Tibial artery (tissue), 4 donors: ENCODE measurements around the gene KRT74.

Experiments used
- DNase-seq, 2 donors: peaks; one replicate each; pipeline ENCODE4 v3.0.0-alpha.2; 2019
- H3K27ac ChIP-seq, 2 donors: fragments of 200-600 bp; sonication (generic) in 1 of 2; 1 replicate in 1 of 2; 2 replicates in 1 of 2; pipeline ENCODE4 v1.5.1; 2018 to 2019; ENCODE audit warnings: mild to moderate bottlenecking in 1 of 2
- H3K27me3 ChIP-seq, 2 donors: fragments of 200-600 bp; sonication (generic) in 1 of 2; one replicate each; pipeline versions ENCODE4 v1.5.1 to v1.6.0; 2016 to 2019
- H3K36me3 ChIP-seq, 3 donors: fragments of 200-600 bp; sonication (generic) in 2 of 3; one replicate each; pipeline ENCODE4 v1.5.1; 2016 to 2019; ENCODE audit warnings: mild to moderate bottlenecking in 2 of 3
- H3K4me1 ChIP-seq, 4 donors: fragments of 200-600 bp; sonication (generic) in 2 of 4; 1 replicate in 3 of 4; 2 replicates in 1 of 4; pipeline ENCODE4 v1.5.1; 2016 to 2019
- H3K4me3 ChIP-seq, 2 donors: fragments of 200-600 bp; sonication (generic) in 1 of 2; 1 replicate in 1 of 2; 2 replicates in 1 of 2; pipeline ENCODE4 v1.5.1; 2018 to 2019; ENCODE audit warnings: mild to moderate bottlenecking in 2 of 2
- H3K9me3 ChIP-seq, 3 donors: fragments of 200-600 bp; sonication (generic) in 1 of 3; one replicate each; pipeline ENCODE4 v1.5.1; 2016 to 2019
- intact Hi-C: fragments of 100-400 bp; cut with DNase I; formaldehyde crosslinking; loops from one replicate; pipeline ENCODE4 v1.15.0; 2023; ENCODE audit warnings: low total_unique reads
- TF ChIP-seq, protein P1 (sequence below), 2 experiments: fragments of 200-600 bp in 1 of 2; fragments of 450-650 bp in 1 of 2; IDR thresholded peaks; one replicate each; pipeline ENCODE4 v1.5.1; 2017 to 2019; ENCODE audit warnings: antibody characterized with exemption in 2 of 2, mild to moderate bottlenecking in 1 of 2, moderate library complexity in 1 of 2

The KRT74 gene

DNA sequence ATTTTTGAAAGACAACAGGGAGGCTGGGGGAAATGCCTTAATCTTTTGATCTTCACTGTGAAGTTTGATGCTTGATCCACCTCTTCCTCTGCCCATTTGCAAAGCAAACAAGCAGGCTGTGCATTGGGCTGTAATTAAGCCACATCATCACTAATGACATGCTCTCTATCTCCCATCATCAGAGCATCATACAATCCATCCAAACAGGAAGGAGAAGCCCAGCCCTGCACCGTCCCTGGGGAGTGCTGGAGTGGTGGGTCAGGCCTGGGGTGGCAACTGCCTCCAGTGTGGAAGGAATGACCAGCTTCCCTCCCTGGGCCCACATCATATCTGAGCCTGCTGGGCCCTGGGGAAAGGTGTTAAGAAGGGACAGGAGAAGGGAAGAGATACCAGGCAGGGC is 6.9 kb upstream of the KRT74 start:
- no peak overlapping the region for H3K4me3 ChIP-seq
- H3K27me3 ChIP-seq: peaks cover 0 to 4% of the 10 kb centered on the region in 2 donors
- H3K4me1 ChIP-seq: no peaks in the 10 kb centered on the region
- DNase-seq: peak in 1 of 2 donors; percentile 37
- TF ChIP-seq, protein P1, sequence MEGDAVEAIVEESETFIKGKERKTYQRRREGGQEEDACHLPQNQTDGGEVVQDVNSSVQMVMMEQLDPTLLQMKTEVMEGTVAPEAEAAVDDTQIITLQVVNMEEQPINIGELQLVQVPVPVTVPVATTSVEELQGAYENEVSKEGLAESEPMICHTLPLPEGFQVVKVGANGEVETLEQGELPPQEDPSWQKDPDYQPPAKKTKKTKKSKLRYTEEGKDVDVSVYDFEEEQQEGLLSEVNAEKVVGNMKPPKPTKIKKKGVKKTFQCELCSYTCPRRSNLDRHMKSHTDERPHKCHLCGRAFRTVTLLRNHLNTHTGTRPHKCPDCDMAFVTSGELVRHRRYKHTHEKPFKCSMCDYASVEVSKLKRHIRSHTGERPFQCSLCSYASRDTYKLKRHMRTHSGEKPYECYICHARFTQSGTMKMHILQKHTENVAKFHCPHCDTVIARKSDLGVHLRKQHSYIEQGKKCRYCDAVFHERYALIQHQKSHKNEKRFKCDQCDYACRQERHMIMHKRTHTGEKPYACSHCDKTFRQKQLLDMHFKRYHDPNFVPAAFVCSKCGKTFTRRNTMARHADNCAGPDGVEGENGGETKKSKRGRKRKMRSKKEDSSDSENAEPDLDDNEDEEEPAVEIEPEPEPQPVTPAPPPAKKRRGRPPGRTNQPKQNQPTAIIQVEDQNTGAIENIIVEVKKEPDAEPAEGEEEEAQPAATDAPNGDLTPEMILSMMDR (IDR thresholded peaks at IDR 0.05): no peak
- H3K9me3 ChIP-seq: no peaks in the 10 kb centered on the region
- H3K36me3 ChIP-seq: no peaks in the 10 kb centered on the region
- no peak overlapping the region for H3K27ac ChIP-seq
- intact Hi-C loops: loop anchor here (10.0 kb wide), 2 partner anchors 196 to 436 kb away; partner anchors contain the start of gene KRT84

DNA sequence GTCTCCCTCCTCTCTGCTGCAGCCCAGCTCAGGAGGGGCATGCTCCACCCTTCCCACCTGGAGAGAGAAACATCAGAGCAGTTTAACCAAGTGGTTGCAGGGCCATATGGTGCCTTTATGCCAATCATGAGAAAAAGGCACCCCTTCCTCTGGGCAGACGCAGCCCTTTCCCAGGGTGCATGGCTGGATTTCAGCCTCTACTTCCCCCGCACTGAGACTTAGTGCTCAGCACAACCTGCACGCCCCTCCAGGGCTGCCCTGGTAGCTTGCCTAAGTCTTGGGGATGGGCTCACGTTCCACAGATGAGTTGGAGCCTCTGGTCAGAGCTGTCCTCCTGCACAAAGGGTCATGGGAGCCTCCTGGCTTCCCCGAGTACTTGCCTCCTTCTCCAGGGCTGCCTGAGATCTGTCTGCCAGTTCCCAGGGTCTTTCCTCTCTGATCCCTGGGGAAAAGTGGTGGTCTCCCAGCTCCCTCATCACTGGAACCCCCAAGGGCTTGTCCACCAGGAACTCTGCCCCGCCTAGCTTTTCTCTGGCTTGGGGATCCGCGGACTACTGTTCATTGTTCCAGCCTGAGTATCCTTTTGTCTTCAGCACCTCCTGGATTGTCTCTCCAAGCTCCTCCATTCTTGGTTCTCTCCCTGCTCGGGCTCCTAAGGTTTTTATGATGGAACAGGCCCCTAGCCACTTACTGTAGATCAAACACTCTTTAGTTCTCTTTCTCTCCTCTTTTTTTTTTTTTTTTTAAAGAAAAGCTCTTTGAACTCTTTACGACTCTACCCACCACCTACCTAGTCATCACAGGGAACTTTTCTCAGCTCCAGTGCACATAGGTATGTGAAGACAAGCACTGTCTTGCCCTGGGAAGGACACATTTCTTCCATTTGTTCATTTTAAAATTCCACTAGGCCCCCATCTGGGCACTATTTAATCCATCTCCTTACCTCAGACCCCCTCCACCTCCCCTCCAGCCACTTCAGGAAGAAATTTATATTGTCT is 6.1 kb upstream of the KRT74 start:
- peaks cover 0 to 4% of the 10 kb centered on the region in 2 donors for H3K27me3 ChIP-seq
- no peaks in the 10 kb centered on the region for H3K36me3 ChIP-seq
- no peaks in the 10 kb centered on the region for H3K9me3 ChIP-seq
- no peaks in the 10 kb centered on the region for H3K4me1 ChIP-seq
- H3K27ac ChIP-seq: no peak overlapping the region
- TF ChIP-seq, protein P1 (IDR thresholded peaks at IDR 0.05): no peak
- DNase-seq: peak in 1 of 2 donors; percentile 42
- no peak overlapping the region for H3K4me3 ChIP-seq
- intact Hi-C loops: loop anchor here (10.0 kb wide), 3 partner anchors 195 to 435 kb away; partner anchors contain the start of gene KRT84

DNA sequence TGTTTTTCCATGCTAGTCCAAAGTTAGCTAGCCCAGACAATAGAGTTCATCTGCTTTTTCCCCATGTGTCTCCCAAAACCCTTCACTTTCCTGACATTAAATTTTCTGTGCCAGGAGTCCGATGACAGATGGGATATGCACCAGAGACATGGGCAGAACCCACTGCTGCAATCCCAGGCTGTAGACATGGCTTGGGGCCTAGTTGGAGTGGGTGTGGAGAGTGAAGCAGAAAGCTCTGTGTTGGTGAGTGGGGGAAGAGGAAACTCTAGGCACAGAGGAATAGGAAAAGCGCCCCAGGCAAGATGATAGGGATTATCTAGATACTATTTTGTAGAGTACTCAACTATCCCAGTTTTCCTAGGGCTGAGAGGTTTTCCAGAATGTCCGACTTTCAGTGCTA is 4.8 kb upstream of the KRT74 start:
- Histone ChIP-seq H3K27ac (no peak overlapping the region), H3K27me3 (peaks cover 0 to 9% of the 10 kb centered on the region in 2 donors), H3K4me3 (no peak overlapping the region), H3K36me3 (no peaks in the 10 kb centered on the region), H3K9me3 (no peaks in the 10 kb centered on the region), H3K4me1 (no peaks in the 10 kb centered on the region)
- intact Hi-C loops: loop anchor here (10.0 kb wide), 1 partner anchor 396 kb away; no protein-coding TSS in a partner anchor
- TF ChIP-seq, protein P1 (IDR thresholded peaks at IDR 0.05): no peak
- DNase-seq: no peak

DNA sequence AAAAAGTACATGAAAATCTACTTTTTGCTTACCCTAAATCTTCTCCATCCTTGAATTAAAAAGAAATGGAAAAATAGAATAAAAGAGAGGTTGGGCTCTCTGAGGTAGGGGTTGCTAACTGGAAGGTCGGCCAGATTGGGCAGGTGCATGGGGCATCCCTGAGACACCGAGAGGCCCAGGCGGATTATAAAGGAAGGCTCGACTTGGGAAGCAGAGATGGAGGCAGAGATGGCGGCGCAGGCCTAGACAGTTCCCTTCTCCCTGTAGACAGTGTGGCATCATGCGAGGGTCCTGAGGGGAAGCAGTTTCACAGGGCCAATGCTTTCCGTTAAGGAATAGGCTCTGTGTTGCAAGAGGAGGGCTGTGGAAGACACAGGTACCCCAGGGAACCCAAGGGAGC is 3.7 kb upstream of the KRT74 start:
- H3K4me3 ChIP-seq: no peak overlapping the region
- H3K36me3 ChIP-seq: no peaks in the 10 kb centered on the region
- DNase-seq: peak in 1 of 2 donors; percentile 19
- intact Hi-C loops: loop anchor here (10.0 kb wide), 1 partner anchor 397 kb away; no protein-coding TSS in a partner anchor
- H3K27me3 ChIP-seq: peaks cover 0 to 13% of the 10 kb centered on the region in 2 donors
- no peaks in the 10 kb centered on the region for H3K9me3 ChIP-seq
- no peak overlapping the region for H3K27ac ChIP-seq
- TF ChIP-seq, protein P1 (IDR thresholded peaks at IDR 0.05): no peak
- no peaks in the 10 kb centered on the region for H3K4me1 ChIP-seq

DNA sequence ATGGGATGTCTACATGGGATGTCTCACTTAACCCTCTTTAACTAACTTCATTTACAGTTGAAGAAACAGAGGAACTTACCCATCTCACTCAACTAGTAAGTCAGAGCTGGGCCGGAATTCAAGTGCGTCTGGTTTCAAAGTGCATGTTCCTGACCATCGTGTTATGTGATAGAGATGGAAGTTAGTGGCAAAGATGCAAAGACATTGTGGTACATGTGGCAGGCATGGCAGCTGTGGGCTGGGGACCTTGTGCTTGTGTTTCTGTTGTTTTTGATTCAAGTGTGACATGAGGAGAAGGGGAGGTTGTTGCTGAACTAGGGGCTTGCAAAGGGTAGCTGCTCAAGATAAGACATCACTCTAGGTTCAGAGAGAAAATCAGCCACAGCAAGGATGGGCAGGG is 2.3 kb upstream of the KRT74 start:
- Histone ChIP-seq H3K4me1 (no peaks in the 10 kb centered on the region), H3K27ac (no peak overlapping the region), H3K4me3 (no peak overlapping the region), H3K36me3 (no peaks in the 10 kb centered on the region), H3K9me3 (no peaks in the 10 kb centered on the region), H3K27me3 (peaks cover 0 to 10% of the 10 kb centered on the region in 2 donors)
- TF ChIP-seq, protein P1 (IDR thresholded peaks at IDR 0.05): no peak
- intact Hi-C loops: loop anchor here (10.0 kb wide), 1 partner anchor 399 kb away; no protein-coding TSS in a partner anchor
- peak in 1 of 2 donors; percentile 24 for DNase-seq
